Activated T-cell treated with anti-CD3 and anti-CD28 coated beads for 48 hours (primary cell): ENCODE measurements around the gene ABI1.

Source experiments
- DNase-seq: peaks from one replicate; pipeline ENCODE4 v3.0.0-alpha.2; 2020; ENCODE audit warnings: low read depth

The ABI1 gene

GRCh38 chr10:26854524-26854923 lies 6.2 kb downstream of the ABI1 start:
- no peak for DNase-seq

- no peak for DNase-seq
Observed at GRCh38 chr10:26844396-26844975, 16.3 kb downstream of the ABI1 start.

DNA sequence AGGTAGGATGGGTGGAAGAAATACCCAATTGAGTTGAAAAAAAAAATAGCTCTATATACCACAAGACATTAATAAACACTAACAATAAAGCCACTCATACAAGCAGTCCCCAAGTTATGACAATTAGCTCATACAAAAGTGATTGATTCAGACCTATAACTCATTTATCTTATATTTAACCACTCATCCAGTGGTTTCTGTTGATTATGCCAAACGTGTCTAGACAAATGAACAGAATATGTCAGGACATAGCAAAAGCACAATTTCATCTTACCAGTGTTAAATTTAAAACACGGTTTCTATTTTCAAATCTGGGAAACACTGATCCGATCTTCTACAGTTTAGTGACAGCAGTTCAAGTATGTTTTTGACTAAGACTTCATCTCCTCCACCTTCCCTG lies 17.0 kb downstream of the ABI1 start:
- DNase-seq: no peak

DNA sequence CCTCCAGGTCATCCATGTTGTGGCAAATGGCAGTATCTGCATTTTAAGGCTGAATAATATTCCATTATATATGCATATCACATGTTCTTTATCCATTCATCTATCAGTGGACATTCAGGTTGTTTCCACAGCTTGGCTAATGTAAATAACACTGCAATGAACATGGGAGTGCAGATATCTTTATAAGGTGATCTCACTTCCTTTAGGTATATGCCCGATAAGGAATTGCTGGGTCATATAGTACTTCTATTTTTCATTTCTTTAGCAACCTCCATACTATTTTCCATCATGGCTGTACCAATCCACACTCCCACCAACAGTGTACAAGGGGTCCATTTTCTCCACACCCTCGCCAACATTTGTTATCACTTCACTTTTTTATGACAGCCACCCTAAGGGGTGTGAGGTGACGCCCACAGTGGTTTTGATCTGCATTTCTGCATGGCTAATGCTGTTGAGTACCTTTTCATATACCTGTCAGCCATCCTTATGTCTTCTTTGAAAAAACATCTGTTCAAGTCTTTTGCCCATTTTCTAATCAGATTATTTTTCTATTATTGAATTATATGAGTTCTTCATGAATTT lies 18.9 kb downstream of the ABI1 start:
- no peak for DNase-seq

GRCh38 chr10:26840938-26841732 lies 19.6 kb downstream of the ABI1 start:
- DNase-seq: no peak

- DNase-seq: no peak
Observed at GRCh38 chr10:26839966-26840627, 20.7 kb downstream of the ABI1 start.

GRCh38 chr10:26837139-26837538 lies 23.6 kb downstream of the ABI1 start:
- no peak for DNase-seq

- DNase-seq: no peak
Observed at GRCh38 chr10:26835025-26835424, 25.7 kb downstream of the ABI1 start.

DNA sequence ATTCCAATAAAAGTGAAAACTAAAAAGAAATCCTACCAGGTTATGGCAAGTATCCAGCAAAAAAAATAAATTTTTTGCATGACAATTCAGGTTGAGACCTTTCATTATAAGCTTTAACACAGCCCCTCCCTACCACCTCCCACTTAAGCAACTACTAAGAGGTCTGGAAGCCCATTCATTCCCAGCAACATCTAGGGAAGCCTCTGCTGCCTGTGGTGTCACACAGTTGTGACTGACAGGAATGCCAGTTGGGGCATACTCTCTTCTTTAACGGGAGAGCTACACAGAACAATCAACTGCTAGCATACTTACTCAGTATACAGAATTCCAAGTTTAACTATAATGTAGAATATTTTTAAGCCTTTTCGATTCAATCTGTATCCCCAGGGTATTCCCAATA lies 27.8 kb downstream of the ABI1 start:
- DNase-seq: no peak

DNA sequence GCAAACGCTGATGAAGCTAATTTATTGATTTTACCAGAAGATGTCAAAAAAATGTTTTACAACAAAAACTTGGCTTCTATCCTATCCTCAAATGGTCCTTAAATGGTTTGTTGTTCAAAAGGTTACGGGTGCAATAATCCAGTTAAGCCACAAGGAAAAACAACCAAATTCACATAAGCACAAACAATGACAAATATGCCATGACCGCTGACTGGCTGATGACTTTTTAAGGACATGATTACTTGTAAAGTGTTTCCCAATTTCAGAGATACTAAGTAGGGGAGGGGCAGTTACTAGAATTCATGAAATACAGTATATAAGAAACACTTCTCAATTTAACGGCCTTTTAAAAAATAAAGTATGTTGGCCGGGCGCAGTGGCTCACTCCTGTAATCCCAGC lies 28.8 kb downstream of the ABI1 start:
- no peak for DNase-seq

- no peak for DNase-seq
Observed at GRCh38 chr10:26829810-26830515, 30.8 kb downstream of the ABI1 start.

- no peak for DNase-seq
Observed at GRCh38 chr10:26824015-26824690, 36.6 kb downstream of the ABI1 start.

DNA sequence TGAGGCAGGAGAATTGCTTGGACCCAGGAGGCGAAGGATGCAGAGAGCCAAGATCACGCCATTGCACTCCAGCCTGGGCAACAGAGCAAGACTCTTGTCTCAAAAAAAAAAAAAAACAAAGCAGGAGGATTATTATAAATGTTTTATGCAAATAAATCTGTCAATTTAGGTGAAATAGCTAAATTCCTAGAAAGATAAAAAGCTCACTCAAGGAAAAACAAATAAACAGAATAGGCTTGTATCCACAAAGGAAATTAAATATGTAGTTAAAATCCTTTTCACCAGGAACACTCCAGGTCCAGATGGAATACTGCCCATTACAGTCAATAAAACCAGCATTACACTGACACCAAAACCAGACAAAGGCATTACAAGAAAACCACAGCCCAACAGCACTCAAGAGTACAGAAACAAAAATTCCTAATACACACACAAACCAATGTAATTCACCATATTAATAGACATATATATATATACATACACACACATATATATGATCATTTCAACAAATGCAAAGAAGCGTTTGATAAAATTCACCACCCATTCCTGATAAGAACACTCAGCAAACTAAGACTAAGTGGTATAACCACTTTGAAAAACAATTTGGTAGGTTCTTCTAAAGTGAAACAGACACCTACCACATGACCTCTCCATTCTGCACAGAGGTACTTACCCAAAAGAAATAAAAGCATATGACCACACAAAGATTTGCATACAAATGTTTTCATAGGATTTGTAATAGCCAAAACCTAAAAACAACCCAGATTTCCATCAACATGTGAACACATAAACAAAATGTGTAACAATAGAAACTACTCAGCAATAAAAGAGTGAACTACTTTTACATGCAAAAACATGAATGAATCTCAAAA lies 38.8 kb downstream of the ABI1 start:
- no peak for DNase-seq

- DNase-seq: no peak
Observed at GRCh38 chr10:26815500-26815899, 45.3 kb downstream of the ABI1 start.

- no peak for DNase-seq
Observed at GRCh38 chr10:26810435-26811026, 50.2 kb downstream of the ABI1 start.

DNA sequence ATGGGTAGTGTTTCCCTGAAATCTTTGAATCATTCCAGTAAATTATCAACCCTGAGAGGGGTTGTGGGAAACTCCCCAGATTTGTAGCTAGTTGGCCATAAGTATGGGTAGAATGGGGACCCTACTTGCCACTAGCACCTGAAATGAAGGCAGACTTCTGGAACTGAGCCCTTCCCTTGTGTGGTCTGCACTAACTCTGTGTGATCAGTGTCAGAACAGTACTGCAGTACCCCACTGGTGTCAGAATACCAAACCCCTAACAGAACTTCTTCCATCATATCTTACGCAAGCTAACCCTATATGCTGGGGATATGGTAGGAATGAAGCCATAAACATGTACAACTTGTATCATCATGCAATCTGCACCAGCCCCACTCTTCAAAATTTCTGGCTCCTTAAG lies 50.8 kb downstream of the ABI1 start:
- DNase-seq: no peak

GRCh38 chr10:26807532-26807931 lies 53.2 kb downstream of the ABI1 start:
- no peak for DNase-seq

GRCh38 chr10:26806557-26806956 lies 54.2 kb downstream of the ABI1 start:
- no peak for DNase-seq

- no peak for DNase-seq
Observed at GRCh38 chr10:26805567-26806245, 55.1 kb downstream of the ABI1 start.
